ENCODE data around the gene CD6.

DNA sequence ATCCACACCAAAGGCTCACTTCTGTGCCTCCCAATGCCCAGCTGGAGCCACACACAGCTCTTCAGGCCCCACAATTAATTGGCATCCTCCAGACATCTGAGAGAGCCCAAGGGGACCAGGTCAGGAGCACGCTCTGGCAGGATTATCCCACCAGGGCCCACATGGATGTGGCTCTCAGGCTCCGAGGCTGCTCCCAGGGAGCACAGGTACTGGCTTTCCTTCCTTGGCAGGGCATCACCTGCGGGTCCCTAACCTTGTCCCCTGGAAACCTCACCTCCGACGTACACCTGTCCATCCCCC lies 54.3 kb downstream of the CD6 start:
- TF ChIP-seq POLR2AphosphoS5 (IDR thresholded peaks at IDR 0.05; ENCODE audit: low read depth, low read length) (no peak), SIN3A (IDR thresholded peaks at IDR 0.05; ENCODE audit: borderline replicate concordance, insufficient read depth, low read length) (no peak)

Data from PFSK-1 (cell line).